GM18868 (cell line): ENCODE data around the gene CNTN4.

Source experiments
- ATAC-seq: cut with Tn5 transposase; IDR thresholded peaks from one replicate; pipeline ENCODE4 v1.9.1; 2021; ENCODE audit warnings: mild to moderate bottlenecking, moderate library complexity; ENCODE audit not compliant: unreplicated experiment

Gene CNTN4

GRCh38 chr3:2847062-2847841 lies 748.6 kb downstream of the CNTN4 start:
- no peak for ATAC-seq

- ATAC-seq: no peak
Observed at GRCh38 chr3:2849092-2849491, 750.4 kb downstream of the CNTN4 start.

DNA sequence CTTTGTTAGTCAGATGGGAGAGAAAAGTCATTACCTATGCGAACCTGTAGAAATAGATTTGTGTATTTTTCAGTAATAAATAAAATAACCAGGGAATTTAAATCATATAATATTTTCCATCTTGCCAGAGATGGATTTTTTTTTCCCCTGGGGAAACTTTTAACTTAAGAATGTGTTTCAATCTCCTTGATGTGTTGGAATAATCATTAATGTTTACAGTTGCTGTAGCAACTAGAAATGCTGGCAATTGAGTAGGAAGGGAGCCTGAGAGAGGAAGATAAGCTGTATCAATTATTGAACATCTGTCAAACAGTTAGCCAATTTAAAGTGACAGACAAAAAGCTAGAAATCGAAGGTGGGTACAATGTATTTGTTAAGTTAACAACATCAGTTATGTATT lies 752.0 kb downstream of the CNTN4 start:
- ATAC-seq: no peak

DNA sequence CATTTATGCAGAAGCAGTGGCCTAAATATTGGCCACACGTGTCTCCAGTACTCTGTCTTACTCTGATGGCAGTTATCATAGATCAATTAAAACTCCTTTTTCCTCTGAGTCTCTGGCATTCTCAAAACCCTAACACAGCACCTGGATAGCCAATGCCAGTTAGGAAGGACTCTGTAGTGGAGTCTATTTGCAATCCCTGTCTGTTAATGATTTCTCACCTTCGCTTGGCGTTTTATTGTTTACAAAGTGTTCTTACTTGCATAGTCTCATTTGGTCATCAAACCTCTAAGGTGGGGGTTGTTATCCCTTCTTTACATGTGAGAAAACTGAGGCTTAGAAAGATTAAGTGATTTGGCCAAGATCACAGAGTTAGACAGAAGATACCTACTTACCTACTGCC lies 752.7 kb downstream of the CNTN4 start:
- ATAC-seq: no peak

GRCh38 chr3:2851835-2852234 lies 753.2 kb downstream of the CNTN4 start:
- no peak for ATAC-seq

GRCh38 chr3:2853651-2854050 lies 755.0 kb downstream of the CNTN4 start:
- ATAC-seq: no peak

DNA sequence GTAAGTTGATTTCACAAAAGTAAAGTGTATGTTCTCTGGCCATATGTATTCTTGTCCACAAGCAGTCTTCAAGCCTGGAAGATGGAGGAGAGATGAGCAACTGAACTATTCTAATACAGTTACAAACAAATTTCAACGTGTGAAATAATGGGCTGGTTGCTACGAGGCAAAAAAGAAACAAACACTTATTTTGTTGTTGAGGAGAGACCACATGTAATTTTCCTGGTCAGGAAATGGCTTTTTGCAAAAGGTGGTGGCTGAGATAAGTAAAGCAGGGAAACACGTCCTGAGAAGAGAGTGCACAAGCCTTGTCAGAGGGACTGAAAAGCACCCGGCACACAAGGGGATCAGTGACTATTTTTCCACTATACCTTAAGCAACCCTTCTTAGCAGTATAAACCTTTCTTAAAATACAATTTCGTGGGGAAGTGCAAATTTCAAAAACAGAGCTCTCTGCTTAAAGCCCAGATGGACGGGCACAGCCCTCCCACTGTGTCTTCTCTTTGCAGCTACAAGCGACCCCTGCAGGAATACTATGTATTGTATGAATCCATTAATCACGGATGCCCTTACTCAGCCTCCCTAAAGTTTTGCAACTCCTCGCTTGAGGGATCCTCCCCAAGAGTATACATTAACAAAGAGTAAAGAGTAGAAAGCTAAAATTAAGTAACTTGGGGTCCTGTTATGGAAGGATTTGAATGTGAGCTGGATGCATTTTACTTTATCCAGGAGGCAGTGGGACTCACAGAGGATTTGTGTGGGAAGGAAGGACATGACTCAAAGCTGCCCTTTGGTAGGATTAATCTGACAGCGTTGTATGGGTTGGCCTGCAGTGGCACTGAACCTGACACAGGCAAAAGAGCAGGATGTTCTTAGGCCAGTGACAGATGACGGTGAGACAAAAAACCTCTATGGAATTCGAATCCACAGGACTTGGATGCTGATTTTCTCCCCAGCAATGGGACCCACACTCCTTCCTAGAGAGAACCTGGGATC lies 757.8 kb downstream of the CNTN4 start:
- ATAC-seq: no peak

DNA sequence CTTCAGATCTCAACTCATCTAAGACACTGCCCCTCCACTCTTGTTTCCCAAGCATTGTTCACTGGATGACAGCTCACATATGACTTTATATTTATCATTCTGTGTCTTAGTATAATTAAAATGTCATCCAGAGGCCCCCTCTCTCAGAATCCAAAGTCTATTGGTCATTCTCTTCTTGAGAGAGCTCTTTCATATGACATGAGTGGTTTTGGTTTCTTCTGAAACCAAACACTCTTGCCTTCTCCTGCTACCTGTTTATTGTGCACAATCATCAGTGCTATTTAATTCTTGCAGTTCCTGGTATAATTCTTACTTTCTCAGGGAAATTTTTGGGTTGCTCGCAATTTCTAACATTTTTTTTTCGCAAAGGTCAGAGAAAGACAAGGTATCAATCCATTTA lies 762.0 kb downstream of the CNTN4 start:
- ATAC-seq: no peak

DNA sequence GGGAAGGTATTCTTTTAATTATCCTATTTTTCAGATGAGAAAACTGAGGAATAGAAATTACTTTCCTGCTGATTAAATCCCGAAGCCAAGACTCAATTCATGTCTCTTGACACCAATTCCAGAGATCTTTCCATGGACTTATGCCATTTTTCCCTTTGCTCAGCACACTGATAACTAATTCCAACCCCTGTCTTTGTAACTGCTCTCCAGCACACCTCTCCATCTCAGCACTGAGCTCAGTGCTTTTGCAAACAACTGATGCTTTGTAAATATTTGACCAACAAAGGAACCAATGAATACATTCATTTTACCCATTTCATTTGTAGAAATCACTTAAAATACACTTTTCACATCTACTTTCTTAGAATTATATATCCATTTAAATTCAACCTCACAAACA lies 762.5 kb downstream of the CNTN4 start:
- no peak for ATAC-seq

GRCh38 chr3:2861920-2862319 lies 763.3 kb downstream of the CNTN4 start:
- ATAC-seq: no peak

DNA sequence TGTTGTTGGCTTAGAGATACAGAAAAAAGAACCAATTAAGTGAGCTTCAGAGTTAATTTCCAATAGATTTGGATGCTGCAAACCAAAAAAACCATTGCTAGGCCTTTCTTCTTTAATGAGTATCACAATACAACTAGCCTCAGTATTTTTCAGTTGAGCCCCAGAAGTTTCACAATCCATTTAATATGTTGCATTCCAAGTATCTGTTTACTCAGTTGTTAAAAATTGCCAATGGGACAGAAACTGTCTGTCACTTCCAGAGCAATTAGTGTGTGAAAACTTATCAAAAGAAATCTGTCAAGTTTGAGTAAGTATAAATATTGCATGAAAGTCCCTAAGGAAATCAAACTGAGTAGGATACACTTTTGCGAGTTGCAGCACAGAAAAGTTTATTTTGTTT lies 763.7 kb downstream of the CNTN4 start:
- ATAC-seq: no peak

GRCh38 chr3:2863127-2863526 lies 764.5 kb downstream of the CNTN4 start:
- ATAC-seq: no peak

GRCh38 chr3:2869905-2870304 lies 771.2 kb downstream of the CNTN4 start:
- no peak for ATAC-seq

DNA sequence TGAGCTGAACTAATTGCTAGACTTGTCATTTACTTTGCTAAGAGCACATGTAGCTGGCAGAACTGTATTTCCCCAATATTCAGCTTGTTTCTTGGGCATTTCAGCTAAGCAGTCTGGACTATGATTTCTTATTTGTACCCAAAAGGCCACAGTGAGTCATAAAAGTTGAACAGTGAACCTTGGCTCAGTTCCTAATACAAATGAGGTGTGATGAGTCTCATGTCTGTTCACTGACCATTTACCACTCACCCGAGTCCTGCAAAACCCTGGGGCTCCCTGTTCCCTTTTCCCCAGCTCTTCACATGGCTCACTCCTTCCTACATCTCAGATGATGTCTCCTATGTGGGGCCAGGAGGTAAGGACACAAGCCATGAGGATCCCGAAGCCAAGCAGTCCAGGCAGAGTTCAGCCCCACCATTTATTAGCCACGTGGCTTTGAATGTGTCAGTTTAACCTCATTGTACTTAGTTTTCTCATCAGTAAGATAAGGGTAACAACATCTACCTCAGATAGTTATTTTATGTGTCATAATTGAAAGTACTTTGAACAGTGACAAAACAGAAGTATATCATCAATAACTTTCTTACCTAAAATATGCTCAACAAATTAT lies 772.2 kb downstream of the CNTN4 start:
- ATAC-seq: no peak

GRCh38 chr3:2872884-2873283 lies 774.2 kb downstream of the CNTN4 start:
- ATAC-seq: no peak

DNA sequence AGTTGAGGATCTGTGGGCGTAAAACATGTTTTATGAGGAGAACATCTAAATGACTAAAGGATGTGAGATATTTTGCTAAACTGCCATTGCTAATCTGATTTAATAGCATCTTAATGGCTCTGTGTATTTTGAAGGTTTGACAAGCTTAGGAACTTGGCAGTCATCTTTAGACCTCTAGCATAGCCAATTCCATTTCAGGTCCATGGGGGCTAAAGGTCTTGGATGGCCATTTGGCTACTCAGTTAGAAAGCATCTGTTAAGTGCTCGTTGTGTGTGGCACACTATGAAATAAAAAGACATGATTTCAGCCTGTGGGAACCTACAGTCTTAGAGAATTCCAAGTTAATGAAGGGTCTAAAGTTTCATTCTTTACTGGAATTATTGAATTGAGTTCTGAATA lies 775.3 kb downstream of the CNTN4 start:
- no peak for ATAC-seq

GRCh38 chr3:2875699-2876098 lies 777.0 kb downstream of the CNTN4 start:
- no peak for ATAC-seq

GRCh38 chr3:2876362-2876761 lies 777.7 kb downstream of the CNTN4 start:
- ATAC-seq: no peak

- ATAC-seq: no peak
Observed at GRCh38 chr3:2879023-2879422, 780.4 kb downstream of the CNTN4 start.

GRCh38 chr3:2879587-2879986 lies 780.9 kb downstream of the CNTN4 start:
- ATAC-seq: no peak

DNA sequence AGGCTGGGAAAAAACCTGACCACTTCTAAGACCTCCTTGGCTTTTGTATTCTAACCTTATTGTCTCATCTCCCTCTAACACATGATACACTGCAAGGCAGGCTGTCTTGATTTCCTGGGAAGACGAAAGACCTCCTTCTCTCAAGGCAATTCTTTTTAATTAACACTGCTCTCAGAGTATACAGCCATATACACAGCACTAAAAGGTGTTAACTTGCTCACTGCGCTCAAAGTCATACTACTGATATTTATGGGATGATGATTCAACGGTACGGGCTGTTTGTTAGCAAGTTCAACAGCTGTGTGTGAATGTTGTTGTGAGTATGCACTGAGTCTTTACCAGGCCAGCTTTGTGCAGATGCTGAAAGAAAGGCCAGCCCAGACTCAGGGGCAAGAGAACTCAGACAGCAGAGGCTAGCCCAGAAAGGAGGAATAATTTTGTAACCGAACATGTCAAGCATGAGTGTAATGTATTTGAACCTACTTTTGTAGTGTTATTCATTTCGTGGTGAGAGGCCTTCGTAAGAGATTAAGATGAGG lies 781.6 kb downstream of the CNTN4 start:
- ATAC-seq: no peak
